GM19238 (cell line): ENCODE results near the gene RAB36.

Experiments
- DNase-seq: peaks from one replicate; pipeline ENCODE4 v3.0.0; 2011; ENCODE audit warnings: low spot score; ENCODE audit not compliant: insufficient read length

Gene RAB36

GRCh38 chr22:23108249-23109078, 36.8 kb upstream of the RAB36 start:
- no peak for DNase-seq

DNA sequence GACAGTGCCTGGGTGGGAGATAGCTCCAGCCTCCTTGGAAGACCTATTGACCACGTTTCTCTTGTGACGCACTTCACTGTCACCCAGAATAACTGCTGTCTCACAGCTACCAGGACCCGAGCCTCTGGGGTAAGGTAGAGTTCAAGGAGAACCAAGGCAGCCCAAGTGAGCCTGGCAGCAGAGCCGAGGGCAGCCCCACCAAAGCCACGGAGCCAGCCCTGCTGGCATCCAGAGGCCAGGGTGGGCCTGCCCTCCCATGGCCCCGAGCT, 36.3 kb upstream of the RAB36 start:
- DNase-seq: no peak

GRCh38 chr22:23109441-23109978, 35.8 kb upstream of the RAB36 start:
- DNase-seq: no peak

- DNase-seq: no peak
Observed at GRCh38 chr22:23110190-23110921, 34.9 kb upstream of the RAB36 start.

GRCh38 chr22:23110922-23111527, 34.3 kb upstream of the RAB36 start:
- no peak for DNase-seq

DNA sequence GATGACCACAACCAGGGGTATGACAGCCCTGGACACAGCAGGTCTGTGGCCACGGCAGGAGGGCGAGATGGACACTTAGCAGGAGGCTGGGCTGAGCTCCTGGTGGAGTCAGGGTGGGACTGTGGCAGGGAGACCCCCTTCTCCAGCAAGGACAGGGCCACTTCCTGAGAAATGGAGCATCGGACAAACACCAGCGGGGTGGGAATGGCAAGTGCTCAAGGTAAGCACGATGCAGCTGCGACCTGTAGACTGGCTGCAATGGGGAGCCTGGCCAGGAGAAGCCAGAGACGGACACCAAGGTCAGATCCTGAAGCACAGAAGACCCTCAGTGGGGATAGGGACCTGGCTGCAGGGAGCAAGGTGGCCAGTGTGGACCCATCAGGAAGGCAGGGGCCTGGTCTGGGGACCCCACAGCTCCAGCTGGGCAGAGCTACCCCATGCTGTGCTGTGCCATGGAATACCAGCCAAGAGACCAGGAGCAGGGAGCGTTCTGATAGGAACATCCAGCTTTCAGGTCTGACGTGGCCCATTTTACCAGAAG, 32.7 kb upstream of the RAB36 start:
- no peak for DNase-seq

DNA sequence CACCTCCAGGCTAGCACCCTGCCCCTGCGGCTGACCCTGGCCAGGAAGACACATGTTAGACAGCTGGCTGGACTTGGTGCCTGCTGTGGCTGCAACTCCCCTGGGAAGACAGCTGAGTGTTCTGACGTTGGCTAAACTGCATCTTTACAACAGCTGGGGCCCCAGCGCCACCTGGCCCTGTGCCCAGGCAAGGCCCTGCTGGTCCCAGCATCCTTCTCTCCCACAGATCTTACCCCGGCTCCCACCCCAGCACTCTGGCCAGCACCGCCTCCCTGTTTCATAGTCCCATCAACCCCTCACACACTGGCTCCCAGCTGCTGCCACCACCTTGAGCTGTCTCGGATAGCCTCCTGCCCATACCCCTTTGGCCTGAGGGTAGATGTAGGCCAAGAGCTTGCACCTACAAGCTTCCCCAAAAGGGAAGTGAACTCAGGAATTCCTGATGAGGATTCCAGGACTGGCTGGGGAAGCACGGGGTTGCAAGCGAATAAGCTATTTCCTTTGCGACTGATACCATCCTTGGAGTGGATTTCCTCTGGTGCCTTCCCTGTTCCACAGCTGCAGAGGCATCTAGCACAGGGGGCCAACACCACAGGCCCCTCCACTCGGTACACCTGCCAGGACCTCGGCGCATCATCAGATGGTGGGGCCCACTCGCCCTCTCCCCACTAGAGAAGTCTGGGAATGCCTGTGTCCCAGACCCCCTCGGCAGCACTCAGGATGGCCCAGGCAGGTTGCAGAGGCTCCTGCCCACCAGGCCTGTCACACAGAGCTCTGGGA, 32.0 kb upstream of the RAB36 start:
- no peak for DNase-seq

- no peak for DNase-seq
Observed at GRCh38 chr22:23113847-23114720, 31.2 kb upstream of the RAB36 start.

GRCh38 chr22:23114721-23115020, 30.6 kb upstream of the RAB36 start:
- DNase-seq: no peak

GRCh38 chr22:23115369-23115768, 29.9 kb upstream of the RAB36 start:
- no peak for DNase-seq

DNA sequence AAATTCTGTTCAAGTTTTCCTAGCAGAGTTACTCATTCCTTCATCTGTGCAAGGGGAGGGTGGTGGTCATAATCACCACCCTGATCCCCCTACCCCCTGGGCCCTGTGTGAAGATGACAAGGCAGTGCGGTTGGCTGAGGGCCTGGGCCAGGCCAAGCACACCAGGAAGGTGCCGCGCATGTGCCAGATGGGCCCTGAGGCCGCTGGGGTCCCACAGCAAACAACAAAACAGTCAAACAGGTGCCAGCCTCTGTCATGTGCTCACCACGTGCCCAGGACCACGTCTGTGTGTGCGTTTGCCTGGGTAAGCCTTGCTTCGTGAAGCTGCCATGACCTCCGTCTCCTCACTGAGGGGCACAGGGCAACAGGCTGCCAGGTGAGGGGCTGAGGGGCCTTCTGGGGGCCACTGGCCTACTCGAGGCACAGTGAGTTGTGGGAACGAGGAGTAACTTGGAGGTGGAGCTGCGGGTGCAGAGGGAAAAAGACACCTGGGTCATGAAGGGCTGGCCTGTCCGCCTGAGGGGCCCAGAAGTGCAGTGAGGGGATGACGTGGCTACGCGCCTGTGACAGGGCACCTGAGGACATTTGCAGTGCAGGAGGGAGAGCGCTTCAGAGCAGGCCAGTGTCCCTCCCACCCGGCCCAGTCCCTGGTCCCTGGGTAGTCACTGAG, 29.3 kb upstream of the RAB36 start:
- DNase-seq: no peak

GRCh38 chr22:23116506-23117263, 28.6 kb upstream of the RAB36 start:
- DNase-seq: no peak

DNA sequence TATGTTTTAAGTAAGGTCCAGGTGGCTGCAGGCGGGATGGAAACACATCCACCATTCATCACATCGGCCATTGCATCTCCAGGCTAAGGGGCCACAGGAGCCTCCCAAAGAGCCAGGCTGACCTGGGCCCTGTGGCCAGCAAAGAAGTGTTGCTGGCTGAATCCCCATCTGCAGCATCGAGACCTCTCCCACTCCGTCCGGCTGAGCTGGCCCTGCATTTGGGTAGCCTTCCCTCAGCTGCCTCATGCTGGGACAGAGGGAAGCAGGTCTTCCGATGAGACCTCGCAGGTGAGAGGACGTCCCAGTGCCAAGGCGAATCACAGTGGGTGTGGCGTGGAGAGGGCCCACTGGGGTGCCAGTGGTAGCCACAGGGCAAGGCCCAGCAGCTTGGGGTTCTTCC, 28.0 kb upstream of the RAB36 start:
- DNase-seq: no peak

DNA sequence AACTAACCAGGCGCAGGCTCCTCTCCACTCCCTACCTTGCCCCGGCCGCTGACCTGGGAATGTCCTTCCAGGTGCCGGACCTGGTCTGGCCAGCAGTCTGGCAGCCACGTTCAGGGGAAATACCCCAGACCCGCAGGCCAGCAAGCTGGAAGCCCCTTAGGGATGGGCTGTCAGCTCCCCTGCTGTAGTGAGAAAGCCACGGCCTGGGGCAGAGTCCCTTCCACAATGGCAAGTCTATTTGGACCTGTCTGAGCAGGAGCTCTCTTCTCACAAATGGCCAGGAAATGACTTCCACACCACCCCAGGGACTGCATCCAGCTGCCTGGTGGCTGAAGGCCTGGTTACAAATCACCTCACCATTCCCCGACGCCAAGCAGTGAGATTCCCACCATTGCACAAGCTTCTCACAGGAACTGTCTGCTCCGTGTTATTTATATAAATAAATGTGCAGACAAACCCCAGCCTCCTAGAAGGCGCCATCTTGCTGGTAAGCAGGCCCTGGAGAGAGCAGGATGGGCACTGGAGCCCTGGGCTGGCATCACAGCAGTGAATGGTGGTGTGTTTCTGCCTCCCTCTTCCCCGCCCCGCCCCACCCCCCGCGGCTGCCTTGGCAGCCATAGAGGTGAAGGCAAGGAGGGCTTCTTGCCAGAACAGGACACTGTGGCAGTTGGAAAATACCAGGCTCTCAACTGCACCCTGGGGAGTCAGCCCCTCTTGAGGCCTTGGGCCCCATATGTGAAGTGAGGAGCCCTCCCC, 27.2 kb upstream of the RAB36 start:
- no peak for DNase-seq

- no peak for DNase-seq
Observed at GRCh38 chr22:23118647-23119493, 26.4 kb upstream of the RAB36 start.

DNA sequence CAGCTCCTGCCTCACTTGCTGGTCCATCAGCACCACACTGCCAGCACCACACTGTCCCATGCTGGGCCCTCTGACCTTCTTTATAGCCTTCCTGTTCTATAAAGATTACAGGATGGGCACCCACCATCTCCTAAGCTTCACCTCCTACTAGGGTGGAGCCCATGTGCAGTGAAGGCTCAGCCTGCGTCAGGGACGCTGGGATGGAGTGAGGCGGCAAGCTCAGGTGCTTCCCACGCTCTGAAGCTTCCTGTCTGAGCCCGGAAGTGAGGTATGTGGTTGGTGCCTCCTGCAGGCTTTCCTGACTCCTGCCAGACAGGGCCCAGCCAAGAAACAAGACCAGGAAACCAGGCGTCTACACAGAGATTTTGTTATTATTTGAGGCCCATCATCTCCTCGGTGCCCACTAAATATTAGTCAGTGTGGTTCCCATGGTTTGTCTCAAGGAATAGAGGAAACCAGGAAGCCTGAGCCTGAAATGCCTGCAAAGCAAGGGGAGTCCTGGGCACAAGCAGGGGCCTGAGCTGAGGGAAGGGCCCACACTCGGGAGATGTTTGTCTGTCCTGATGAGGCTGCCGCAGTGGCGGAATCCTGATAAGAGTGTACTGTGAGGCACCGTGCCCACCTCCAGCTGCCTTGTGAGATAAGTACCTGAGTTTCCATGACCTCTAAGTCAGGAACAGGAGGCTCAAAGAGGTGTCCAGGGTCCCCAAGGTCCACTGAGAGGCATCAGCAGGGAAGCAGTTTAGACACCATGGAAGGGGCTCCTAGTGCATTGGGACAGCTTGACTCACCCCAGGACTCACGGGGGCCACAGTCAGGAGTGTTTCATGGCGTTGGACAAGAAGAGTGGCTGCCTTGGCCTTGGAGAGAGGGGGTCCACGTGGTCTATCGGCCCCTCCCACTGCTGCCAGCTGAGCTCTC, 25.5 kb upstream of the RAB36 start:
- peak; percentile 39 for DNase-seq
